ENCODE measurements around the gene ALG2.
"Not testable (repeated sequence)": the region's sequence is repeated elsewhere in the genome, so short reads cannot be mapped to it uniquely, and the experiment has no call there.

The ALG2 gene

DNA sequence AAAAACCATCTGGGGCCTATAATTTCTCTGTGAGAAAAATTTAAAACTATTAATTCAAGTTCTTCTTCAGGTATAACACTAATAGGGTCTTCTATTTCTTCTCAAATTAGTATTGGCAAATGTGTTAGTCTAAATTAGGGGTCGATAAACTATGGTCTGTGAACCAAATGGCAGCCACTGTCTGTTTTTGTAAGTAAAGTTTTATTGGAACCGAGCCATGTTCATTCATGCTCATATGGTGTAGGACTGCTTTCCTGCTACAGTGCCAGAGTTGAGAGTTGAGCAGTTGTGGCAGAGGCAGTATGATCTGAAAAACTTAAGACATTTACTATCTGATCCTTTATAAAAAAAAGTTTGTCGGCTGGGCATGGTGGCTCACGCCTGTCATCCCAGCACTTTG is 29.4 kb upstream of the ALG2 start:
- Mint-ChIP-seq H3K4me3 (no peak overlapping the region), H3K4me1 (peaks cover 11% of the 10 kb centered on the region), H3K9me3 (no peaks in the 10 kb centered on the region), H3K36me3 (peaks cover 2% of the 10 kb centered on the region), H3K27ac (no peak overlapping the region), H3K27me3 (no peaks in the 10 kb centered on the region)
- ATAC-seq (ENCODE audit: low read depth): no peak
- DNase-seq (ENCODE audit: low spot score in 2 of 2): no peak

DNA sequence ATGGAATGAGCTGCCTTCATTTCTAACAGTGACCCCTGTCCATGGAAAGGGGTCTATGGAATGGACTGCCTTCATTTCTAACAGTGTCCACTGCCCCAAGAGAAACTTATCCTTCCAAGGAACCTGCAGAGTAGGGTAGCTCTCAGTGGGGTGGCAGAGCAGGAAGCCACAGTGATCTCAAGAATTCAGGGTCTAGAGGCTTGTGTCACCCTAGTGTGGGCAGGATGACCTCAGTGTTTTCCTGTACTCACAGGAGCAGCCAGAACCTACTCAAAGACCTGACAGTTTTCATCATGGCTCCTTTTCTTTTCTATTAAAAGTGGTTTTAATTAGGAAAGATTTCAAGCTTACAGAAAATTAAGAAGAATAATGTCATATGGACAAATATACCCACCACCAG is 27.9 kb upstream of the ALG2 start:
- Mint-ChIP-seq H3K27me3 (no peaks in the 10 kb centered on the region), H3K4me1 (peaks cover 17% of the 10 kb centered on the region), H3K27ac (no peak overlapping the region), H3K36me3 (peaks cover 2% of the 10 kb centered on the region), H3K9me3 (no peaks in the 10 kb centered on the region), H3K4me3 (no peak overlapping the region)
- ATAC-seq (ENCODE audit: low read depth) (no peak), DNase-seq (ENCODE audit: low spot score in 2 of 2) (no peak)

DNA sequence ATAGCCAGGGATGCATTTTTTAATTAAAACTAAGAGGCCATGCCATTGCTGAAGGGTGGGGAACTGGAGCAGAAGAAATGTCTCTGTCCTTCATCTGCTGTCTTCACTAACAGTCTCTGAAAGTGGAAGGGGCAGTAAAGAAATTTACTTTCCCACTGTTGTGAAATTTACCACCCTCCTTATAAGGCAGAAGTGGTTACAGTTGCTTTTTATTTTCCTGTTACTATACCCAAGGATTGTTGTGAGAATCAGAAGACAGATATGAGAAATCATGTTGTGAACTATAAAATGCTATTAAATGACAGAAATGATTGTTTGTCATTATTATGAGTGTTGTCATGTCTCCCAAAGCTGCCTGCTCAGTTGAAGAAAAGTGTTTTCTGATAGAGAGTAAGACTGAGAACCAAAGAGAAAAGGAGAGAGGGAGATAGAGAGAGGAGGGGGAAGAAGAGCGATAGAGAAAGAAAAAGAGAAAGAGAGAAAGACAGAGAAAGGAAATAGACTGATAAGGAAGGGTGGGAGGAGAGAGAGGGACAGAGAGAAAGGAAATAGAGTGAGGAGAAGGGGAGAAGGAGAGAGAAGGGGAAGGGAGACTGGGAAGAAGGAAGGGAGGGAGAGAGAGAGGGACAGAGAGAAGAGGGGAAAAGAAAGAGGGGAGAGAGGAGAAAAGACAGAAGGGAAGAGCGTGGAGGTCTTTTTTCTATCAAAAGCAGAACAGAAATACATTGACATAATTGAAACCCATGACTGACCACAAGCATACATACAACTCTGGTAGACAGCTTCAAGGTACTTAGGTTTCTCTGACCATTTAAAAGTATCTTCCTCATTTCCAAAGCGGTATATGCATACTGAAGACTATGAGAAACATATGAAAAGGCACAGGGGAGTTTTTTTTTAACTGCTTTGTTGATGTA is 22.9 kb upstream of the ALG2 start:
- ATAC-seq (ENCODE audit: low read depth): peak; percentile 94
- H3K36me3 Mint-ChIP-seq: peaks cover 2% of the 10 kb centered on the region
- peaks cover 8% of the 10 kb centered on the region for H3K4me1 Mint-ChIP-seq
- H3K27ac Mint-ChIP-seq: peak overlapping the region; percentile 83
- H3K27me3 Mint-ChIP-seq: no peaks in the 10 kb centered on the region
- no peak for DNase-seq (ENCODE audit: low spot score in 2 of 2)
- H3K9me3 Mint-ChIP-seq: no peaks in the 10 kb centered on the region
- peak overlapping the region; percentile 2 for H3K4me3 Mint-ChIP-seq

DNA sequence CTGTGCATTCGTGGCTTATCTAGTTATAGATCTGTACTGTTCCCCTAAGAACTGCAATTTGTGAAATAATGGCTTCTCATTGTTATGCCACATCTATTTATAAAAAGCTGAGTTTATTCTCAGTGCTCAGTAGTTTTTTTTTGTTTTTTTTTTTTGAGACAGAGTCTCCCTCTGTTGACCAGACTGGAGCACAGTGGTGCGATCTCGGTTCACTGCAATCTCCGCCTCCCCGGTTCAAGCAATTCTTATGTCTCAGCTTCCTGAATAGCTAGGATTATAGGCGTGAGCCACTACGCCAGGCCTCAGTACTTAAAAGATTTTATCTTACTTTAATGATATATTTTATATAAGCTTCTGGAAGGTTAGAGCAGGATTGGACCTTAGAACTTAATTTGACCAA is 19.4 kb upstream of the ALG2 start:
- H3K4me1 Mint-ChIP-seq: peaks cover 11% of the 10 kb centered on the region
- H3K36me3 Mint-ChIP-seq: peaks cover 2% of the 10 kb centered on the region
- DNase-seq (ENCODE audit: low spot score in 2 of 2) (no peak), ATAC-seq (ENCODE audit: low read depth) (no peak)
- no peak overlapping the region for H3K27ac Mint-ChIP-seq
- no peaks in the 10 kb centered on the region for H3K9me3 Mint-ChIP-seq
- H3K27me3 Mint-ChIP-seq: no peaks in the 10 kb centered on the region
- no peak overlapping the region for H3K4me3 Mint-ChIP-seq

DNA sequence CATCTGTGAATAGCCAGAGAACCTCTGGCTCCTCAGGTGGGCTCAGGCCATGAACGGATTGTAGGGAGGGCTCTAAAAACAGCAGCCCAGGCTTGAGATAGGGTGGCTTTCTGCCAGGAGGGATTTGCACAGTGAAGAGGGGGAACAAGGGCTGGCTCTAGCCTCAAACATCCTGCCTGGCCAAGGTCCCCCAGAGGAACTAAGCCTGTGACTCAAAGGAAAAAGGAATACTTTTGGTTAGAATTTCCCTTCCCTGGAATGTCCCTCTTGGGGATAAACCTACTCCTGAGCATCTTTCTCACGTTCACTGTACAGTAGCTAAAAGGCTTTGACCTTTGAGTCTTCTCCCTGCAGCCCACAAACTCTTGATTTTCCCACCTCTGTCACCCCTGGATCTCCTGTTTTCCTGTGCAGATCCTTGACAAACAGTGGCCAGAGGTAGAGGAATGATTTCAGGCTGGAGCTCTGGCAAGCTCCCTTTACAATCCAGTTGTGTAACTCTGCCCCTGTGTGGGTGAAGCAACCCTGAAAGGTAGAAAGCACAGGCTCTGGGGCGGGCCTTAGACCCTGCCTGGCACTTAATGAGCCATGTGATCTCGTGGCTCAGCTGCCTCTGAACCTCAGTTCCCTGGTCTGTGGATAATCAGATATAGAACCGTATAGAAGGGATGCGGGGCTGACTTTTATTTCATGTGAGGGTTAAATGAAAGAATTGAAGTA is 17.8 kb upstream of the ALG2 start:
- peak overlapping the region; percentile 35 for H3K27ac Mint-ChIP-seq
- no peak overlapping the region for H3K4me3 Mint-ChIP-seq
- DNase-seq (ENCODE audit: low spot score in 2 of 2) (no peak), ATAC-seq (ENCODE audit: low read depth) (no peak)
- no peaks in the 10 kb centered on the region for H3K27me3 Mint-ChIP-seq
- H3K36me3 Mint-ChIP-seq: peaks cover 2% of the 10 kb centered on the region
- peaks cover 19% of the 10 kb centered on the region for H3K4me1 Mint-ChIP-seq
- H3K9me3 Mint-ChIP-seq: no peaks in the 10 kb centered on the region

DNA sequence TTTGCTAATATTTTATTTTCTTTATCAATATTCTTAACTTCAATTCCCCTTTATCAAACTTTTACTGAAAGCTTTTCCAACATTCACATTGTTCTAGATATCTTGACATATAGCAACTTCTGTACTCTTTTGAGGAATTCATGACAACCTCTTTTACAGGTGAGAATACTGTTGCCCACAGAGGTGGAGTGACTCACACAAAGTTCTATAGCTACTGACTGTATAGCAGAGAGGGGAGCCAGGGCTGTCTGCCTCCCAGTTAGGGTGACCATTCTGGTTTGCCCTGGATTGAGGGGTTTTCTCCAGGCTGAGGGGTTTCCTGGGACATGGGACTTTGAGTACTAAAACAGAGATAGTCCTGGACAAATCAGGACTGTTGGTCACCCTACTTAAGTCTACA is 16.6 kb upstream of the ALG2 start:
- Mint-ChIP-seq H3K27ac (peak overlapping the region; percentile 98), H3K9me3 (no peaks in the 10 kb centered on the region), H3K4me3 (no peak overlapping the region), H3K27me3 (no peaks in the 10 kb centered on the region), H3K4me1 (peaks cover 19% of the 10 kb centered on the region), H3K36me3 (peaks cover 2% of the 10 kb centered on the region)
- DNase-seq (ENCODE audit: low spot score in 2 of 2) (no peak), ATAC-seq (ENCODE audit: low read depth) (no peak)

DNA sequence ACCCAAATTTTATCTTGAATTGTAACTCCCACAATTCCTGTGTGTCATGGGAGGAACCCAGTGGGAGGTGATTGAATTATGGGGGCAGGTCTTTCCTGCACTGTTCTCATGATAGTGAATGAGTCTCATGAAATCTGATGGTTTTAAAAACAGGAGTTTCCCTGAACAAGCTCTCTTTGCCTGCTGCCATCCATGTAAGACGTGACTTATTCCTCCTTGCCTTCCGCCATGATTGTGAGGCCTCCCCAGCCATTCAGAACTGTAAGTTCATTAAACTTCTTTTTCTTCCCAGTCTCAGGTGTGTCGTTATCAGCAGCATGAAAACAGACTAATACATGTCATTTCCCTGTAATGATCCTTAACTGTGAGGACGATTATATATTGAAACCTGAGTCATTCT is 16.1 kb upstream of the ALG2 start:
- H3K36me3 Mint-ChIP-seq; H3K4me3 Mint-ChIP-seq; DNase-seq (ENCODE audit: low spot score in 2 of 2); H3K9me3 Mint-ChIP-seq; ATAC-seq (ENCODE audit: low read depth); H3K27me3 Mint-ChIP-seq: not testable (repeated sequence)
- H3K4me1 Mint-ChIP-seq: peaks cover 22% of the 10 kb centered on the region
- peak overlapping the region; percentile 98 for H3K27ac Mint-ChIP-seq

DNA sequence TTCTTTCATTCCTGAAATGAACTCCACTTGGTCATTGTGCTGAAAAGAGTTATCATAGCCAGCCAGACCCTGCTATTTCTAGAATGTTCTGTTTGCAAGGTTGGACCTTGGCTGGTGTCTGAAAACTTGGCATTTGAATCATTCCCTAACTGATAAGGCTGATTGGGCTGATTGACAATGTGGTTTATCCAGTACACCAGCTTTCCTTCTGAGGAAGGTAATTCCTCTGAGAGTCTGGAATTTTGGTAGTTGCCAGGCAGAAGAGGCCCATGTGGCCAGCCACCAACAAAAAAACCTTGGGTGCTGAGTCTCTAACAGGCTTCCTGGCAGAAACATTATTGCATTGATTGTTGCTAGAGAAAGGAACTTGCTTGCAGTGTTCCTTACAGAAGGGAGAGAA is 15.6 kb upstream of the ALG2 start:
- Mint-ChIP-seq H3K36me3 (peaks cover 7% of the 10 kb centered on the region), H3K27ac (peak overlapping the region; percentile 98), H3K4me1 (peaks cover 22% of the 10 kb centered on the region), H3K4me3 (no peak overlapping the region), H3K27me3 (no peaks in the 10 kb centered on the region), H3K9me3 (no peaks in the 10 kb centered on the region)
- DNase-seq (ENCODE audit: low spot score in 2 of 2): no peak
- no peak for ATAC-seq (ENCODE audit: low read depth)

DNA sequence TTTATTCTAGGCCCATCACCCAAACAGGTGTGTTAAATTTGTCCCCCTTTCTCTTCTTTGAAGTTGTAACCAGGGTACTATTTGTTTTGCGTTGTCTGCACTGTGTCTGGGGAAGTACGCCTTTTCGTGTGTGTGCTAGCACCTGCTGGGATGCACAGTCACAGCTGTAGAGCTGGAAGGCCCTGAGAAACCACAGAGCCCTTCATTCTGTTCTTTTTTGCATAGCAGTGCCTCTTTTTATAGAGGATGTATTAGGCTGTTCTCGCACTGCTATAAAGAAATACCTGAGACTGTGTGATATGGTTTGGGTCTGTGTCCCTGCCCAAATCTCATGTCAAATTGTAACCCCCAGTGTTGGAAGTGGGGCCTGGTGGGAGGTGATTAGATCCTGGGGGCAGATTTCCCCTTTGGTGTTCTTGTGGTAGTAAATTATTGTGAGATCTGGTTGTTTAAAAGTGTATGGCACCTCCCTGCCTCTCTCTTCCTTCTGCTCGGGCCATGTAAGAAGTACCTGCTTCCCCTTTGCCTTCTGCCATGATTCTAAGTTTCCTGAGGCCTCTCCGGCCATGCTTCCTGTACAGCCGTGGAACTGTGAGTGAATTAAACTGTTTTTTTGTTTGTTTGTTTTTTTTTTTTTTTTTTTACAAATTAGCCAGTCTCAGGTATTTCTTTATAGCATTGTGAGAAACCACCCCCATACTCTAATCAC is 14.3 kb upstream of the ALG2 start:
- peak; percentile 52 to 67 for DNase-seq (ENCODE audit: low spot score in 2 of 2)
- ATAC-seq (ENCODE audit: low read depth): peak; percentile 94
- Mint-ChIP-seq H3K9me3 (no peaks in the 10 kb centered on the region), H3K27me3 (no peaks in the 10 kb centered on the region), H3K4me1 (peaks cover 22% of the 10 kb centered on the region), H3K27ac (peak overlapping the region; percentile 98), H3K36me3 (peaks cover 10% of the 10 kb centered on the region), H3K4me3 (peak overlapping the region; percentile 40)

DNA sequence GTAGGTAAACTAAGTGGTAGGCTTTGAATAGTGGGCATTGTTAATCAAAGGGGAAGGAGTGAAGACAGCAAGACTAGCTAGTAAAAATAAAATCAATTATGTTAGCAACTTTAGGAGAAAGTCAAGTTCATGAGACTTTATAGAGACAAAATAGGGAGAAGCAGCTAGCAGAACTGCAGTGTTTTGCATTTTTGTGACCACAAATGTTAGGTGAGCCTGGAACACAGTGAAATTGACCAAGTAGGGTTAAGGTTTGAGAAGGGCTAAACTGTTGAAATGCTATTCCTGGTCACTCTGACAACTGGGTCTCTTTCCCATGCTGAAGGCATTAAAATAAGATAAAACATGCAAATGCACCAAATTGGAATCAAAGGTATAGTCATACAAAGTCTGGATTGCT is 13.3 kb upstream of the ALG2 start:
- H3K4me1 Mint-ChIP-seq: peaks cover 22% of the 10 kb centered on the region
- no peaks in the 10 kb centered on the region for H3K27me3 Mint-ChIP-seq
- ATAC-seq (ENCODE audit: low read depth) (no peak), DNase-seq (ENCODE audit: low spot score in 2 of 2) (no peak)
- H3K4me3 Mint-ChIP-seq: no peak overlapping the region
- H3K36me3 Mint-ChIP-seq: peaks cover 16% of the 10 kb centered on the region
- no peaks in the 10 kb centered on the region for H3K9me3 Mint-ChIP-seq
- H3K27ac Mint-ChIP-seq: peak overlapping the region; percentile 98

DNA sequence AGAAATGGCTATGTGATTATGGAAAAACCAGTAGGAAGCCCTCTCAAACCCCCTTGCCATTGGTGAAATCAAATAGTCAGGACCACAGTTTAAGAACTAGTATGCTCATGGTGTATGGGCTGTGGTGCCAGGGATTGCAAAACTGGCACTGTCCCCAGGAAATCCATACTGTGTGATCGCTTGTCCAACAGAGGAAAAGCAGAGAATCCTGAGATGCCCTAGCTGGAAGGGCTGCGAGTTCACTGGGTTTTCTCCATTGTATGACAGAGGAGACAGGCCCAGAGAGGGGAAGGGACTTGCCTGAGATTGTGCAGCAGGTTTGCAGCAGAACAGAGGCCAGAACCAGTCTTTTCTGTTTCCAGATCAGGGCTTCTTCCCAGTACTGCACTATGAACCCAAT is 12.9 kb upstream of the ALG2 start:
- Mint-ChIP-seq H3K27me3 (no peaks in the 10 kb centered on the region), H3K4me3 (no peak overlapping the region), H3K27ac (peak overlapping the region; percentile 98), H3K9me3 (no peaks in the 10 kb centered on the region), H3K4me1 (peaks cover 22% of the 10 kb centered on the region), H3K36me3 (peaks cover 16% of the 10 kb centered on the region)
- DNase-seq (ENCODE audit: low spot score in 2 of 2) (no peak), ATAC-seq (ENCODE audit: low read depth) (no peak)

DNA sequence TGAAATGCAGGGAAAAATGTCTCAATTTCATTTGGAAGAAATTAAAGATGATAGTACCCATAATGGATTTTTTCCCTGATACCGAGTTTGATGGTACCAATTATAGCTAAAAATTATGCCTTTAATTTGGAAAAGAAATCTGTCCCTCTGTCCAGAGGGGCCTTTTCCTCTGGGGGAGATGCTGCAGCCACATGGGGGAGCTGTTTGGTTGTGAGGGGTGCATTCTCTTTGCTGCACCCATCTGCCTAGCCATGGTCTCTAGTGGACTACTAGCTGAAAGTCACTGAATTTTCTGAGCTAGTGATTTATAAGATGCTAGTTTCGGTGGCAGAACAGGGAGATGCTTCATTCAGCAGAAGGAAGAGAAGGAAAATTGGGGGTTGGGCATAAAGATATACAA is 10.0 kb upstream of the ALG2 start:
- H3K9me3 Mint-ChIP-seq: no peaks in the 10 kb centered on the region
- no peak overlapping the region for H3K4me3 Mint-ChIP-seq
- H3K27ac Mint-ChIP-seq: peak overlapping the region; percentile 98
- peaks cover 22% of the 10 kb centered on the region for H3K4me1 Mint-ChIP-seq
- DNase-seq (ENCODE audit: low spot score in 2 of 2) (peak; percentile 35 to 50), ATAC-seq (ENCODE audit: low read depth) (no peak)
- H3K36me3 Mint-ChIP-seq: peaks cover 22% of the 10 kb centered on the region
- H3K27me3 Mint-ChIP-seq: no peaks in the 10 kb centered on the region

DNA sequence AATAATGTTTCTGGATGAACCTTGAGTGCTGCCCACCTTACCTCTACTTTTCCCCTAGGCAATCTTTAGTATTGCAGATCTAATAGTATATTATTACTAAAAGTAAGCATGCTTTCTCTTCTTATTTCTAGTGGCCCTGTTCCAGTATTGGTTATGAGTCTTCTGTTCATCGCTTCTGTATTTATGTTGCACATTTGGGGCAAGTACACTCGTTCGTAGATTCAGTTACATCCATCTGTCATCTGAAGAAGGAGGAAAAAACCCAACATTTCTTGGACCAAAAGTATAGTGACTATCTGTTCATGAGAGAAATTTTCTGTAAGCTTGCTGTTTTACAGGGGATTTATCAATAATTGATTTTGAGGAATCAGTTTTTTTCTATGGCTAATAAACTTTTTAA is 8.5 kb upstream of the ALG2 start:
- Mint-ChIP-seq H3K4me1 (peaks cover 19% of the 10 kb centered on the region), H3K27me3 (no peaks in the 10 kb centered on the region), H3K4me3 (no peak overlapping the region), H3K36me3 (peaks cover 24% of the 10 kb centered on the region), H3K27ac (peak overlapping the region; percentile 47), H3K9me3 (no peaks in the 10 kb centered on the region)
- ATAC-seq (ENCODE audit: low read depth) (no peak), DNase-seq (ENCODE audit: low spot score in 2 of 2) (no peak)

DNA sequence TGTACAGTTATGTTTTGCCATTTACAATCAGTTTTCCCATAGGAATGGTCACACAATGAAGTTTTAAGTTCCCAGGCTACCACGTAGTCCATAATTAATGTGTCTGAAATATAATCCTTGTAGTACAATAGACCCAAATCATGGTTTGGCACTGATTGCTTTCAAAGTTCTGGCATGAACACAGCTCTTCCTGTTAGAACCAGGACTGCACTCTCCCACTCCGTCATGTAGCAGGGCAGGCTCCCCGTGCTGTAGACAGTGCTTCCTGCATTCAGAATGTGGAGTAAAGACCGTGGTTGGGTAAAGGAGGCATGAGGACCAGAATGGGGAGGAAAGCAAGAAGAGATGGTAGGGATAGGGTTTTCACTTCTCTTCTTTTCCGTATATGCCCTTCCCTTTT is 4.3 kb upstream of the ALG2 start:
- Mint-ChIP-seq H3K9me3 (no peaks in the 10 kb centered on the region), H3K27ac (no peak overlapping the region), H3K36me3 (peaks cover 31% of the 10 kb centered on the region), H3K4me1 (peaks cover 32% of the 10 kb centered on the region), H3K27me3 (no peaks in the 10 kb centered on the region), H3K4me3 (no peak overlapping the region)
- ATAC-seq (ENCODE audit: low read depth) (no peak), DNase-seq (ENCODE audit: low spot score in 2 of 2) (no peak)

Data from memory B cell (primary cell).